Smooth muscle cell (in vitro differentiated cells): ENCODE results near the gene MAT2B. TPM values are rescaled to one million over a fixed set of nuclear protein-coding genes. Genes with fewer than 3 reads are reported as not detected.

Experiments
- DNase-seq: peaks from one replicate; lab custom pipeline; 2025; ENCODE audit not compliant: unreplicated experiment; lab: John Stamatoyannopoulos, UW
- H2AFZ ChIP-seq: fragments of 200-600 bp; sonication (generic); 2 replicates; pipeline ENCODE4 v1.6.0; 2016; ENCODE audit warnings: antibody characterized with exemption, low read depth, mild to moderate bottlenecking
- H3F3A ChIP-seq: fragments of 200-600 bp; sonication (generic); 2 replicates; pipeline ENCODE4 v1.6.0; 2017; ENCODE audit warnings: antibody characterized with exemption, low read depth
- H3K27ac ChIP-seq: fragments of 200-600 bp; sonication (generic); 2 replicates; pipeline ENCODE4 v1.5.1; 2016; ENCODE audit warnings: low read depth, mild to moderate bottlenecking
- H3K27me3 ChIP-seq: fragments of 200-600 bp; sonication (generic); 2 replicates; pipeline ENCODE4 v1.6.1; 2016; ENCODE audit warnings: low read depth, mild to moderate bottlenecking
- H3K36me3 ChIP-seq: fragments of 200-600 bp; sonication (generic); 2 replicates; pipeline ENCODE4 v1.5.1; 2016; ENCODE audit warnings: low read depth
- H3K4me1 ChIP-seq: fragments of 200-600 bp; sonication (generic); 2 replicates; pipeline ENCODE4 v1.5.1; 2016; ENCODE audit warnings: low read depth
- H3K4me2 ChIP-seq: fragments of 200-600 bp; sonication (generic); 2 replicates; pipeline ENCODE4 v1.6.0; 2016; ENCODE audit warnings: mild to moderate bottlenecking
- H3K4me3 ChIP-seq: fragments of 200-600 bp; sonication (generic); 2 replicates; pipeline ENCODE4 v1.5.1; 2016; ENCODE audit warnings: mild to moderate bottlenecking
- H3K79me2 ChIP-seq: fragments of 200-600 bp; sonication (generic); 2 replicates; pipeline ENCODE4 v1.6.0; 2016; ENCODE audit warnings: low read depth, mild to moderate bottlenecking
- H3K9ac ChIP-seq: fragments of 200-600 bp; sonication (generic); 2 replicates; pipeline ENCODE4 v1.6.0; 2016; ENCODE audit warnings: low read depth
- H3K9me3 ChIP-seq: fragments of 200-600 bp; sonication (generic); replicated peaks from 2 replicates; pipeline ENCODE4 v1.5.1; 2016; ENCODE audit warnings: low read depth
- H4K20me1 ChIP-seq: fragments of 200-600 bp; sonication (generic); 2 replicates; pipeline ENCODE4 v1.6.0; 2016; ENCODE audit warnings: low read depth
- WGBS: methylation state at CpG from one replicate; pipeline ENCODE4 v1.1.7; 2016; ENCODE audit warnings: low lambda C conversion rate; 5-methylcytosine and 5-hydroxymethylcytosine counted together
- polyA plus RNA-seq: library from polyadenylated mRNA; unstranded; fragments of >200 nt; fragmentation: Nextera tagmentation; extraction: Ambion mirVana; gene quantifications from 2 replicates; pipeline ENCODE4 v1.2.1, GENCODE V29; 2016
- total RNA-seq: library from RNA; depleted of rRNA; stranded (reverse); fragments of >200 nt; gene quantifications from 2 replicates; pipeline ENCODE4 v1.2.3, GENCODE V29; 2014
- TF ChIP-seq, protein P1 (sequence below): fragments of 200-600 bp; sonication (generic); IDR thresholded peaks from 2 replicates; pipeline ENCODE4 v1.5.1; 2017; ENCODE audit warnings: borderline replicate concordance, mild to moderate bottlenecking, antibody characterized with exemption; ENCODE audit not compliant: insufficient read depth, poor library complexity, severe bottlenecking

MAT2B gene
- total and polyA plus RNA-seq, 2 experiments from 2014 or later = 41.0 to 63.2 TPM

DNA sequence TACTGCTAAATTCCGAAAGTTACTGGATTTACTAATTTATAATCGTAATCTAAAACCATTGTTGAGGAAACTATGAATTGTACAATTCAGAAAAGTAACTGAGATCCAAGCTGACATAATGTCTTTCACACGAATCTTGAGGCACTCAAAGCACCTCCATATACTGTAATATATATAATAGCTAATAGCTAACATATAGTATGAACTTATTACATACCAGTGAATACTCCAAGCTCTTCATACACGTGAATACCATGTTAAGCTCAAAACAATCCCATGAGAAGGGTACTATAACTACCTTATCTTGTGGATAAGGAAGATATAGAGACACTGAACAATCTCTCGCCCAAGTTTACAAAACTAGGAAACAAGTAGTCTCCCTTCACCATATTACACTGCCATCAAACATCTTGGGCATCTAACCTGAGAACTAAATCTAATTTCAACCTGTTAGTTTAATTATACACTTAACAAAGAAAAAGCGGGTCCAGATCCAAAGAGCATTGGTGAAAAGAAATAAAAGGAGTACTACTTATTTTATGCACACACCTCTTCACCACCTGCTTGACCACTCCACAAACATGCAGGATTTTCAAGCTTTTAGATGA is 46.5 kb upstream of the MAT2B start:
- H2AFZ ChIP-seq = no peak overlapping the region
- no peaks in the 10 kb centered on the region for H3K36me3 ChIP-seq
- peak overlapping the region; percentile 72 for H3K4me3 ChIP-seq
- TF ChIP-seq, protein P1, sequence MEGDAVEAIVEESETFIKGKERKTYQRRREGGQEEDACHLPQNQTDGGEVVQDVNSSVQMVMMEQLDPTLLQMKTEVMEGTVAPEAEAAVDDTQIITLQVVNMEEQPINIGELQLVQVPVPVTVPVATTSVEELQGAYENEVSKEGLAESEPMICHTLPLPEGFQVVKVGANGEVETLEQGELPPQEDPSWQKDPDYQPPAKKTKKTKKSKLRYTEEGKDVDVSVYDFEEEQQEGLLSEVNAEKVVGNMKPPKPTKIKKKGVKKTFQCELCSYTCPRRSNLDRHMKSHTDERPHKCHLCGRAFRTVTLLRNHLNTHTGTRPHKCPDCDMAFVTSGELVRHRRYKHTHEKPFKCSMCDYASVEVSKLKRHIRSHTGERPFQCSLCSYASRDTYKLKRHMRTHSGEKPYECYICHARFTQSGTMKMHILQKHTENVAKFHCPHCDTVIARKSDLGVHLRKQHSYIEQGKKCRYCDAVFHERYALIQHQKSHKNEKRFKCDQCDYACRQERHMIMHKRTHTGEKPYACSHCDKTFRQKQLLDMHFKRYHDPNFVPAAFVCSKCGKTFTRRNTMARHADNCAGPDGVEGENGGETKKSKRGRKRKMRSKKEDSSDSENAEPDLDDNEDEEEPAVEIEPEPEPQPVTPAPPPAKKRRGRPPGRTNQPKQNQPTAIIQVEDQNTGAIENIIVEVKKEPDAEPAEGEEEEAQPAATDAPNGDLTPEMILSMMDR = no peak
- H3F3A ChIP-seq = peaks cover 9% of the 10 kb centered on the region
- H3K4me1 ChIP-seq = peaks cover 22% of the 10 kb centered on the region
- DNase-seq = no peak
- peak overlapping the region; percentile 95 for H3K9ac ChIP-seq
- H3K9me3 ChIP-seq = no peaks in the 10 kb centered on the region
- H3K79me2 ChIP-seq = peaks cover 23% of the 10 kb centered on the region
- peak overlapping the region; percentile 94 for H3K4me2 ChIP-seq
- H3K27ac ChIP-seq = peak overlapping the region; percentile 97
- WGBS = 39% methylated on average over 6 of the region's 6 CpGs
- H3K27me3 ChIP-seq = no peaks in the 10 kb centered on the region
- H4K20me1 ChIP-seq = no peaks in the 10 kb centered on the region

DNA sequence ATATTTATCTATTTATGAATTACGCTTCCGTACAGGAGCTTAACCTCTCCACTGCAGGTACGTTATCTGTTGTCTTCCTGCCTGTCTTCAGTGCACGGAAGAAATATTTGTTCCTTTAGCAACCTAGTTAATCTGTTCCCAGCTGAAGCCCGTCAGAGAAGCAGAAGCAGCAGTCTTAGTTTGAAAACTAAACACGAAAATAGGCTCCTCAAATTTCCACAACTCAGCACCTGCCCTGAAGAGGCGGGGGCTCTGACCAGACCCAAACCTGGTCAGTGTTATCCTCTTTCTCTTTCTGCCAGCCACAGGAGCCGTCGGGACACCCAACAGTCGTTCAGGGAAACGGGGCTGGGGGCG is 46.0 kb upstream of the MAT2B start:
- peak overlapping the region; percentile 97 for H3K27ac ChIP-seq
- no peaks in the 10 kb centered on the region for H4K20me1 ChIP-seq
- peaks cover 9% of the 10 kb centered on the region for H3F3A ChIP-seq
- peak overlapping the region; percentile 95 for H3K9ac ChIP-seq
- 1% methylated on average over 12 of the region's 12 CpGs for WGBS
- H3K4me1 ChIP-seq = peaks cover 22% of the 10 kb centered on the region
- no peaks in the 10 kb centered on the region for H3K9me3 ChIP-seq
- peaks cover 28% of the 10 kb centered on the region for H3K79me2 ChIP-seq
- H3K4me3 ChIP-seq = peak overlapping the region; percentile 72
- TF ChIP-seq, protein P1 = no peak
- peak overlapping the region; percentile 94 for H3K4me2 ChIP-seq
- no peak for DNase-seq
- no peaks in the 10 kb centered on the region for H3K36me3 ChIP-seq
- no peaks in the 10 kb centered on the region for H3K27me3 ChIP-seq
- H2AFZ ChIP-seq = peak overlapping the region; percentile 94

DNA sequence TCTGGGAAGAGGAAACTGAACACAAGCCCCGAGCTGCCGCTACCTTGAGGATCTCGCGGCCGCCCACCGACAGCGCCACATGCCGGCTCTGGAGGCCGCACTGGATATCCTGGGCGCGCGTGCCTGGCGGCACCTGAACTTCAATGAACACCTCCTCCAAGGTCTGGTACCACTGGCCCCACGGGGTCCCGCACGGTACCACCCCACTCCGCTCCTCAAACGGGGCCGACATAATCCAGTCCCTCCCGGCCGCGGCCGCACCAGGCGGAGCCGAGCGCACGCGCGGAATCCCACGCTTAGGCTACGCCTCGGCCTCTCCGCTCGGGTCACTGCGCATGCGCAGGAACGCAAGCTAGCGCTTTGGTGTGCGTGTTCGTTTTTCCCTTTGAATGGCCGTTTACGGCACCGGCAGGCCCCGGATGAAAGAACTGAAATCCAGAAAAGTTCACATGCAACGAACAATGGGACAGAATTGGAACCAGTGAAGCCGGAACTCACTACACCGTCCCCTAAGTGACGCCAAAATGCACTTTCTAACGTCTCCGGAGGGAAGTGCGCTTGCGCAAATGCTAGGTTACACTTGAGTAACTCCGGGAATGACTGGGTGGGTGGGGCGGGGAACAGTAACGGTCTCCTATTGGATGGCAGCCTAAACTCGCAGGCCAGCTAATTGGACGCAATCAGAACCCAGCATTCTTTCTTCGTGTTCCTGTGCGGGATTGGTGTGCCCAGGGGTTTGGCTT is 45.4 kb upstream of the MAT2B start, which contains the start of gene NUDCD2:
NUDCD2 (minus strand) TSS at position 284 of the 743 bp plus-strand sequence; CDS start at position 232, 52 bp downstream.
- Histone ChIP-seq H3K27ac (peak within 1 kb of the TSS; percentile 97), H3K9ac (peak within 1 kb of the TSS; percentile 95), H3K36me3 (no peaks in the 10 kb centered on the region), H3K79me2 (peaks cover 28% of the 10 kb centered on the region), H3K4me1 (peaks cover 22% of the 10 kb centered on the region), H4K20me1 (no peaks in the 10 kb centered on the region), H3F3A (peaks cover 9% of the 10 kb centered on the region), H3K4me2 (peak within 1 kb of the TSS; percentile 97), H2AFZ (peak within 1 kb of the TSS; percentile 94), H3K9me3 (no peaks in the 10 kb centered on the region), H3K4me3 (peak within 1 kb of the TSS; percentile 72), H3K27me3 (no peaks in the 10 kb centered on the region)
- TF ChIP-seq, protein P1 = no peak
- WGBS = under 1% methylated on average over 59 of the region's 59 CpGs
- peak; percentile 99 for DNase-seq
